ENCODE measurements around the gene POLH. TPM values are rescaled to one million over a fixed set of nuclear protein-coding genes. Genes with fewer than 3 reads are reported as not detected.
A peak's percentile ranks its signal among the peaks of the same experiment; 100 is the strongest.

Gene POLH
- total and polyA plus RNA-seq, 10 of the 15 experiments (the other 5 are each of a cell fraction or from before 2014, with no cell fraction given): 5.5 to 33.6 (median 18.6) TPM

DNA sequence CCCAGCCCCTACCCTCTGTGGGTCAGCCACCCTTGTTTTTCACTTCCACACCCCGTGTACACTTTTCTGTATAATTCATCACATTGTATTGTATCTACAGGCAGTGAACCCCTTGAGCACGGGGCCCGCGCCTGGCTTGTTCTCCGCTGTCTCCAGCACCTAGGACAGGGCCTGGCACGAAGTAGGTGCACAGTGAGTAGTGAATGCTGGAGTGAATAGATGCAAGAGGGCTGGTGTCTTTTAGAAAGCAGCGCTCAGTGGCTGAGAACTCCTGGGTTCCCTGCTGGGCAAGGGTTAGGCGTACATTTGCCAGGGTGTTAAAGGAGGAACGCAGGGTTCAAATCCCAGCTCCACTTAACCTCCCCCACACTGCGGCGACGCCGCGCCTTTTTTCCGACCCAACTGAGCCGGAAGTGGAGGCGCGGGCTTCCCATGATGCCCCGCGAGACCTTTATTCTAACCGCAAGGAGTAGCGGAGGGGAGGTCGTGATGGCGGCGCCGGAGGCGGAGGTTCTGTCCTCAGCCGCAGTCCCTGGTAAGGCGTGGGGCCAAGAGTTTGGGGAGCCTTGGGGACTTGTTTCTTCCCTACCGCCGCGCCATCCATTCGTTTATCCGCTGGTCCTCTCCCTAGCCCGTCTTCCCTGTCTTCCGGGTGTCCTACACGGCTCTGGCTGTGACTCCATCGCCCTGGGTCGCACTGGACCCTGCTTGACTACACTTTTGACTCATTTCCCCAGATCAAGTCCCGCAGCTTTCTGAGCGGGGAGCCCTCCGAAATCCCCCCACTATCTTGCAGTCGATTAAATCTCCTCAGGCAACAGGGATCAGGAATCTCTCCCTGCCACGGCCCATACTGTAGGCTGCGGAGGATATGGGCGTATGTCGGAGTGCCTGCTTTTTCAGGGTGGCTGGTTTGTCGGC, 59.7 kb downstream of the POLH start, which contains the start of gene MAD2L1BP (continued):
- TF ChIP-seq CHD1 (IDR thresholded peaks at IDR 0.05; ENCODE audit: low read depth, low read length) (peak; percentile 53; the same call in 1 of the 2 replicates), EP300 (IDR thresholded peaks at IDR 0.05; ENCODE audit: borderline replicate concordance in 1 of 2, control insufficient read depth in 1 of 2, low read depth in 2 of 2, low read length in 2 of 2) (no peak), IKZF1 (conservative IDR thresholded peaks at IDR 0.05) (peak; percentile 86), BMI1 (IDR thresholded peaks at IDR 0.05; ENCODE audit: borderline replicate concordance) (no peak), RAD51 (IDR thresholded peaks at IDR 0.05) (no peak), IKZF2 (IDR thresholded peaks at IDR 0.05) (peak; percentile 75 to 76), BRCA1 (IDR thresholded peaks at IDR 0.05; ENCODE audit: low read depth, low read length) (no peak), ZNF622 (IDR thresholded peaks at IDR 0.05) (no peak), ZZZ3 (IDR thresholded peaks at IDR 0.05; ENCODE audit: control insufficient read depth, insufficient read length, low read depth) (no peak), GATAD2B (conservative IDR thresholded peaks at IDR 0.05; ENCODE audit: low read depth) (peak; percentile 94), CBFB (IDR thresholded peaks at IDR 0.05; ENCODE audit: low read depth) (peak; percentile 99), ETV6 (conservative IDR thresholded peaks at IDR 0.05 in 1 of 2, IDR thresholded peaks at IDR 0.05 in 1 of 2; ENCODE audit: borderline replicate concordance in 1 of 2, low read depth in 1 of 2) (no peak), NFYA (IDR thresholded peaks at IDR 0.05; ENCODE audit: borderline replicate concordance, low read depth, low read length) (no peak)
- TF ChIP-seq, protein P1, sequence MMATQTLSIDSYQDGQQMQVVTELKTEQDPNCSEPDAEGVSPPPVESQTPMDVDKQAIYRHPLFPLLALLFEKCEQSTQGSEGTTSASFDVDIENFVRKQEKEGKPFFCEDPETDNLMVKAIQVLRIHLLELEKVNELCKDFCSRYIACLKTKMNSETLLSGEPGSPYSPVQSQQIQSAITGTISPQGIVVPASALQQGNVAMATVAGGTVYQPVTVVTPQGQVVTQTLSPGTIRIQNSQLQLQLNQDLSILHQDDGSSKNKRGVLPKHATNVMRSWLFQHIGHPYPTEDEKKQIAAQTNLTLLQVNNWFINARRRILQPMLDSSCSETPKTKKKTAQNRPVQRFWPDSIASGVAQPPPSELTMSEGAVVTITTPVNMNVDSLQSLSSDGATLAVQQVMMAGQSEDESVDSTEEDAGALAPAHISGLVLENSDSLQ (IDR thresholded peaks at IDR 0.05): no peak
- TF ChIP-seq, protein P2, sequence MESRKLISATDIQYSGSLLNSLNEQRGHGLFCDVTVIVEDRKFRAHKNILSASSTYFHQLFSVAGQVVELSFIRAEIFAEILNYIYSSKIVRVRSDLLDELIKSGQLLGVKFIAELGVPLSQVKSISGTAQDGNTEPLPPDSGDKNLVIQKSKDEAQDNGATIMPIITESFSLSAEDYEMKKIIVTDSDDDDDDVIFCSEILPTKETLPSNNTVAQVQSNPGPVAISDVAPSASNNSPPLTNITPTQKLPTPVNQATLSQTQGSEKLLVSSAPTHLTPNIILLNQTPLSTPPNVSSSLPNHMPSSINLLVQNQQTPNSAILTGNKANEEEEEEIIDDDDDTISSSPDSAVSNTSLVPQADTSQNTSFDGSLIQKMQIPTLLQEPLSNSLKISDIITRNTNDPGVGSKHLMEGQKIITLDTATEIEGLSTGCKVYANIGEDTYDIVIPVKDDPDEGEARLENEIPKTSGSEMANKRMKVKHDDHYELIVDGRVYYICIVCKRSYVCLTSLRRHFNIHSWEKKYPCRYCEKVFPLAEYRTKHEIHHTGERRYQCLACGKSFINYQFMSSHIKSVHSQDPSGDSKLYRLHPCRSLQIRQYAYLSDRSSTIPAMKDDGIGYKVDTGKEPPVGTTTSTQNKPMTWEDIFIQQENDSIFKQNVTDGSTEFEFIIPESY (IDR thresholded peaks at IDR 0.05): 0 out of 2 replicates have a peak, but pooled peaks have one; percentile 21
- TF ChIP-seq, protein P3, sequence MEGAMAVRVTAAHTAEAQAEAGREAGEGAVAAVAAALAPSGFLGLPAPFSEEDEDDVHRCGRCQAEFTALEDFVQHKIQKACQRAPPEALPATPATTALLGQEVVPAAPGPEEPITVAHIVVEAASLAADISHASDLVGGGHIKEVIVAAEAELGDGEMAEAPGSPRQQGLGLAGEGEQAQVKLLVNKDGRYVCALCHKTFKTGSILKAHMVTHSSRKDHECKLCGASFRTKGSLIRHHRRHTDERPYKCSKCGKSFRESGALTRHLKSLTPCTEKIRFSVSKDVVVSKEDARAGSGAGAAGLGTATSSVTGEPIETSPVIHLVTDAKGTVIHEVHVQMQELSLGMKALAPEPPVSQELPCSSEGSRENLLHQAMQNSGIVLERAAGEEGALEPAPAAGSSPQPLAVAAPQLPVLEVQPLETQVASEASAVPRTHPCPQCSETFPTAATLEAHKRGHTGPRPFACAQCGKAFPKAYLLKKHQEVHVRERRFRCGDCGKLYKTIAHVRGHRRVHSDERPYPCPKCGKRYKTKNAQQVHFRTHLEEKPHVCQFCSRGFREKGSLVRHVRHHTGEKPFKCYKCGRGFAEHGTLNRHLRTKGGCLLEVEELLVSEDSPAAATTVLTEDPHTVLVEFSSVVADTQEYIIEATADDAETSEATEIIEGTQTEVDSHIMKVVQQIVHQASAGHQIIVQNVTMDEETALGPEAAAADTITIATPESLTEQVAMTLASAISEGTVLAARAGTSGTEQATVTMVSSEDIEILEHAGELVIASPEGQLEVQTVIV (IDR thresholded peaks at IDR 0.05; ENCODE audit: borderline replicate concordance, partially characterized antibody): peak; percentile 49
- TF ChIP-seq, protein P4, sequence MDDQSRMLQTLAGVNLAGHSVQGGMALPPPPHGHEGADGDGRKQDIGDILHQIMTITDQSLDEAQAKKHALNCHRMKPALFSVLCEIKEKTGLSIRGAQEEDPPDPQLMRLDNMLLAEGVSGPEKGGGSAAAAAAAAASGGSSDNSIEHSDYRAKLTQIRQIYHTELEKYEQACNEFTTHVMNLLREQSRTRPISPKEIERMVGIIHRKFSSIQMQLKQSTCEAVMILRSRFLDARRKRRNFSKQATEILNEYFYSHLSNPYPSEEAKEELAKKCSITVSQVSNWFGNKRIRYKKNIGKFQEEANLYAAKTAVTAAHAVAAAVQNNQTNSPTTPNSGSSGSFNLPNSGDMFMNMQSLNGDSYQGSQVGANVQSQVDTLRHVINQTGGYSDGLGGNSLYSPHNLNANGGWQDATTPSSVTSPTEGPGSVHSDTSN (IDR thresholded peaks at IDR 0.05; ENCODE audit: insufficient replicate concordance, low read depth, low read length): no peak
